ENCODE results near the gene DPP10.
"Not testable (repeated sequence)": the region's sequence is repeated elsewhere in the genome, so short reads cannot be mapped to it uniquely, and the experiment has no call there.

The DPP10 gene

DNA sequence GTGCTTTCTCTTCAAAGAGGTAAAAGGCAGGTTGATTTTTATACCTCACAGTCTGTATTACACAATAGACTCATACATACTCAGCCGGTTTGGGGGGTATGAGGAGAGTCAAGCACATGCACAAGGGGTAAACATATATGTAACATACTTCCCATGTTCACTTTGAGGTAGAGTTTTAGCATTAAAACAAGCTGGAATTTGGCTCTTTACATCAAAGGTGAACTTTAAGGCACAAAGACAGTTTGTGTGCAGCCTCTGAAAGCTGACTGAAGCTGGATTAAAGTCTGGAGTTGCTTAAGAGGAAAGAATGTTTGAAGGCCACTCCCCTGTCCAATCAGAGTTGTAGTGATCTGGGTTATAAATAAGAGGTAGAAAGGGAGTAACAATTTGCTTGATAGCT is 282.0 kb downstream of the DPP10 start:
- DNase-seq (ENCODE audit: low read depth), result no peak

DNA sequence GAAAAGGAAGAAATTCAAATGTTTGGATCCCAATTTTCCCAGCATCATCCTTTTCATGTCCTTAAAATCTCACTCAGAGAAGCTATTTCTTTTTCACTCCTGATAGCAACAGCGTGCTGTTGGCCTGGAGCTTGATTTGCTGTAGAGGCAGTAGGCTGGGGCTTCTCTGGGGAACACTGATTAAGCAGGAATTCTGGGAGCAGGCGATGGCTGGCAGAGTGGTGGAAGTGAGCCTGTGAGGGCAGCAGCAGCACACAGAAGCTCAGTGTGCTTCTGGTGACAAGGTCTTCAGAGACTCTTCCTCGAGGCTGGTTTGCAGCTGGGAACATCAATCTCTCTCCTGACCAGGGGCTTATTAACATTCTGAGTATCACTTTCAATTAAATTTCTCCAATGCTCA is 284.6 kb downstream of the DPP10 start:
- no peak for DNase-seq (ENCODE audit: low read depth)

DNA sequence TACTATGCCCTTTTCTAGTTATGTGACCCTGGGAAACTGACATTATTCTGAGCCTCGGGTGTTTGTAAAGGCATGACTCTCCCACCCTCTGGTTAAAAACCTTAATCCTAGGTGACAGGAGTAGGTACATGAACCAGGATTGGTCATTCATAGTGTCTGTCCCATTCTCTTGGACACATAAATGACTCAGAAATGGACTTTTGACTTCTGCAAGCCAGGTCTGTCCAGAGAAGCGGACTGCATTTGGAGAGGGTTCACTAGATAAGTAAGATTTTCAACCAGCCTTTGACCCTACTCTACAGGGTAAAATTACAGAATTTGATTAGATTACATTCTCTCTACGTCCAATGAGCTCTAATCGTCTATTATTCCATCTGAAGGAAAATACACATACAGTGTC is 285.9 kb downstream of the DPP10 start:
- DNase-seq (ENCODE audit: low read depth), result no peak

DNA sequence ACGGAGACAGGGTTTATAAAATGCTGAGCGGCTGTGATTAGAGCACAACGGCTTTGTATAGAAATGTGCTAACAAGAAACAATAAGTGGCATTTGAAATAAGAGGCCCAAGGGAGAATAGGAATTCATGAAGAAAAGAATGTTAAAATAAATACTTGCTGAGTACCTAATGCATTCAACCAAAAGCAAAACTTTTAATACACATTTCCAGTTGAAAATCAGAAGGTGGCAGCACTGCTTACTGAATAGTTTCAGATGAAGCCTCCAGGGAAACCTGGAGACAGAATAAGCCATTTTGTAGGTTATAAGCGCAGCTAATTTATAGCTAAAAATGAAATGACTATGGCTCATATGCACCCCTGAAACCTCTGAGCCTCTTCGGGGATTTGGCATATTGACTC is 286.6 kb downstream of the DPP10 start:
- DNase-seq (ENCODE audit: low read depth), result no peak

DNA sequence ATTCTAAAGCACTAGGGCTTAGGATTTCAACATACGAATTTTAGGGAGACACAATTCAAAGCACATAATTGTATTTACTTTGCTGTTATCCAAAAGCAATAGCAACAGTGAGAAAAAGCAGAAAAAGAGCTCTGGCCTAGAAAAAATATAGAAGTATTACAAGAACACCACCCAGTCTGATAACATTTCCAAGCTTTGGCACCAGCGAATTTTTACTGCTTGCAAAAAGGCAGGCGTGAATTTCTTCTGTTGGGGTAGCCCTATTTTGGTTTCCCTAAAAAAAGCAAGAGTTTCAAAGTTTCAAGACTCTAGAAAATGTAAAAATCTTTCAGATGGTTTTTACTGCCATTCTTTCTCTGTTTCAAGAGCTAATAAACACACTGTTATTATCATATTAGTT is 292.7 kb downstream of the DPP10 start:
- no peak for DNase-seq (ENCODE audit: low read depth)

DNA sequence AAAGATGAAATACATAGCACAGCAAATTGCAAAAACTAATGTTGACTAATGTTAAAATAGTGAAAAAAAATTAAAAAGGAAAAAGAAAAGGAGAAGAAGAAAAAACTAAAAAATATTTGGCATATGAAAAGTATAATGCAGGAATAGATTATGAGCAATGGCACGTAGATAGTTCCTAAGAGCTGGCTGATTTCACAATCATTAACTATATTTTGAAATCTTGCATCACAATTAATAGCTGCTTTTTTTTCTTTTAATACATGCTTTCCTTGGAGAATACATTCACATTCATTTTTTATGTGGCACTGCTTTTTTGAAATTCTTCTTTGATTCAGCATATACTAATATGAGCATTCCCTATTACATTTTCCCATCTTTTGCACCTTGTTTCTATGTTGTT is 299.8 kb downstream of the DPP10 start:
- DNase-seq (ENCODE audit: low read depth), result no peak

DNA sequence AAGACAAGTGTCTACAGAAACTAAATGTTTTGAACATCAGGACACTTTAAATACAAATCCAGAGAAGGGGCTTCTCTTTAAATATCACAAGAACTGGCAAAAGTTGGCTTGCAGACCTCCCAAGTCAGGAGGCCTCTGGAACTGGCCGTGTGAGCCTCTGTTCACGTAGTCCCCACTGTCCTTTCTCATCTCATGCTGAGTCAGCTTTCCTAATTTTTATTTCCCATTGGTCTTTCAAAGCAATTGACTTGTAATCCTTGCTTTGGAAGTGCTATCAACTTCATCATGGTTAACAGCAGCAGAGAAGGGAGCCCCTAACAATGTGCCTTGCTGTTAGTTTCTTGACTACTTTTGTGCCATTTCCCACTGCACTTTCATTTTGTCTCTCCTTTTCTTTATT is 303.3 kb downstream of the DPP10 start:
- no peak for DNase-seq (ENCODE audit: low read depth)

DNA sequence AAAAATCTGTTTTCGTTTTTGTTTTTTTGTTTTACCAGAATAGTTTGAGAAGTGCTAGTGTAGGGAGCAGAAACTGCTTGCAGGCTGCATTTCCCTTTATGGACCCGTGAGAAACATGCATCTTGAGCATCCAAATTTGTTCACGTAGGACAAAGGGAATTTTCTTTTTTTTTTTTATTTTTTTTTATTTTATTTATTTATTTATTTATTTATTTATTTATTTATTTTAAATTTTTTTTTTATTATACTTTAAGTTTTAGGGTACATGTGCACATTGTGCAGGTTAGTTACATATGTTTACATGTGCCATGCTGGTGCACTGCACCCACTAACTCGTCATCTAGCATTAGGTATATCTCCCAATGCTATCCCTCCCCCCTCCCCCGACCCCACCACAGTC is 305.7 kb downstream of the DPP10 start:
- not testable (repeated sequence) for DNase-seq (ENCODE audit: low read depth)

DNA sequence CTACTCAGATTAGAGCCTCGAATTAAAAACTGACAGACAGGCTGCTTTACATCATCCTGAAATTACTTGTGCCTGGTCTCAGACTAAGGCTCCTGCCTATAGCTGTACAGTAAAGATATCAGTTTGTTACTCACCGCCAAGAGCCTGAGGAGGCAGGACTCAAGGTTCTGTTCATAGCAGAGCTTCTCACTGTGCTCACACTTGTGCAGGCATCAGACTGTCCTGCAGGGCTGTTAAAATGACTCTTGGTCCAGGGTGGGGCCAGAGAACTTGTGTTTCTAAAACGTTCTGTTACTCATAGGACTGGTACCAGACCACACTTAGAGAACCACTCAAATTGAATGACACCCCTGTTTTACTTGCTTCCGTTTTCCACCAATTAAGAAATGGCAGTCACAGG is 310.0 kb downstream of the DPP10 start:
- no peak for DNase-seq (ENCODE audit: low read depth)

DNA sequence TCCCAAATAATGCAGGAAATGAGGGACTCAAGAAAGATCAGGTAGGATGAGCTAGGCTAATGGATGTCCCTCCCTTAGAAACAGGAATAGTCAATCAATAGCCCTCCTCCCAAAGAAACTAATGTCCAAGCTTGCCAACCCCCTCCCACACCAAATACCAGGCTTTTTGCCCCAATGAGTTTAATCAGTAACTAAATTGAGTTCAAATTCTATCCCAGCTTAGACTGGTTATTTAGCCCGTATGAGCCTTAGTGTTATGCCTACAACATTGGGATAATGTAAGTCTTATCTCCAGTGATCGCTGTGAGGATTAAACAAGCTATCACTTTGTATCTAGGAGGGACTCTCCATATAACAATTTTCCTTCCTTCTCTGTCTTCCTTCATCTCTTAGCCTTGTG is 310.7 kb downstream of the DPP10 start:
- DNase-seq (ENCODE audit: low read depth), result no peak

DNA sequence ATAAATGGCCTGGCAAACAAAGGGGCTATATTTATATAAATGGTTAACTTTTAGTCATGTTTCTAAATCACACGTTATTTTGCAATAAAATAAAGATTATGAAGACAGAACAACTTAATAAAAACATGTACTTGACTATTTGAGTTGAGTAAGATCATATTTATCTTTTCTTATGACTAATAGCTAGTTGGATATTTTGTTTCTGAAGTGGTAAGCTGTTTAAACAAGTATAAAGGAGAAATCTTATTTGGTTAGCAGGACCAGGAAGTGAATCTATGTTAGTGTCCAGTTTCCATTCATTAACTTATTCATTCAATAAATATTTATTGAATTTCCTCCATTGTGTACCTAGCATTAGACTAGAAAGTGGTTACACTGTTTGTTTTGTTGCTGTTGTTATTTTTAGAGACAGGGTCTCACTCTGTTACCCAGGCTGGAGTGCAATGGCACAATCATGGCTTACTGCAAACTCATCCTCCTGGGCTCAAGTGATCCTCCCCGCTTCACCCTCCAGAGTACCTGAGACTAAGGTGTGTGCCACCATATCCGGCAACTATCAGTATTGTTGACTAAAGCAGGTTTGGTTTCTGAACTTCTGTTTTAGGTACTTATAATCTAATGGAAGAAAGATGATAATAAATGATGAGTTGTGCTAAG is 312.6 kb downstream of the DPP10 start:
- DNase-seq (ENCODE audit: low read depth), result no peak

DNA sequence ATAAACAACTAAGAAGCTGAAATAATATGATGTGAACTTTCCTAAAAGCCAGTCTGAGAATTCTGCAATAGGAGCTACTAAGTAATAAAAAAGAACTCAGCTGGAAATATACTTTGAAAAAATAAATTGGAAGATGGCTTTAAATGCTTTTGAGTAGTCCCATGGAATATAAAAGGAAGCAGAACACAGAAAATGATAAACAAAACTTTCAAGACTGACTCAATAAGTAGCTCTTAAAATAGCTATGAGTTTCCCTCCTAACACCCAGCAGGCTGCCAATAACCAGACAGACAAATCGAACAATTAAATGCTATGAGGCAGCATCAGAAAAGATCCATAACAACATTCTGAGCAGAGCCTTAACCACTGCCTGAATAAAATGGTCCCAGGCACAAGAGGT is 319.9 kb downstream of the DPP10 start:
- DNase-seq (ENCODE audit: low read depth), result no peak

DNA sequence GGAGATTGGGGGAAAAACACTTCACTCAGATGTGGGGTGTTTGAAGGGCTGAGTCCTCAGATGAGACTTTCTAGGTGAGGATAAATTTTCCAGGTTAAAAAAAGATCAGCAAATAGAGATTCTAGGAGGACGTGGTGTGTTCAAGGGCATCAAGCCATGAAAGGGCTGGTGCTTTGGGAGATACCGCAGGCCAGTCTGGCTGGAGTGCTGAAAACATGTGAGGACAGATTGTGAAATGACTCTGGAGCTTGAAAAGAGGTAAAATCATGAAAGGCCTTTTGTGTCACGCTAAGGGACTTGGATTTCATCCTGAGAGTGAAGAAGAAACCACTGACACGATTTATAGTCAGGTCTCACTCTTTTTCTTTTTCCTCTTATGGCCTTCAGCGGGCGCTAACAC is 320.5 kb downstream of the DPP10 start:
- DNase-seq (ENCODE audit: low read depth), result no peak

DNA sequence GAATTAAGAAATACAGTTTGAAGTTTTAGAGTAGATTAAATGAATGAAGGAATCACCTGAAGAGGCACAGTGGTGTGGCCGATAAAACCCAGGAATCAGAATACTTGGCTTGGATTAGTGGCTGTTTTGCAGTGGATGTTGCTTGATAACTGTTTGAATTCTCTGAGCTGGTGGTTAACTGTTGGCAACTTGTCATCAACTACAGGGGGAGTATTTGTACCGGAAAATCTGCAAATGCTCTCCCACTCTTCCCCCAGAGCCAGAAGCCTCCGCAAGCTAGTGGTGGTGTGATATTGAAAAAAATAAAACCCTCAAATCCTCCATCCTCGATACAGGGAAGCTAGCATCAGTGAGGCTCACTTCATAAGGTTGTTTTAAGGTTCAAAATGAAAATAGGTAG is 326.7 kb downstream of the DPP10 start:
- no peak for DNase-seq (ENCODE audit: low read depth)

DNA sequence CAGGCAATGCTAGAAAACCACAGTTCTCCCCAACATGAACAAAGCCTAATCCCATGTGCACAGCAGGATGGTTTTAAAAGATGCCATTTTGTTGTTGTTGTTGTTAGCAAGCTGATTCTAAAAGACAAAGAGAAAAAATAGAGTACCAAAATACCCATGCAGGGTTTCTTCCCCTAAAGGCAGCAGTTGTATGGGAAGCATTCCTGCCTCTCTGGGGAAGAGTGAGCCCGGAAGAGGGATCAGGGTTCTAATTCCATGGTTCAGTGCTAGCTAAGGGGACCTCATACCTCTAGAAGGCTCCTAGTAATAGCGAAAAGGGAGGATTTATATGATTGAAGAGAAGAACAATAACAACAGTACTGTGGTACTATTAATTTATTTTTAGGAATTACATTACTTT is 327.6 kb downstream of the DPP10 start:
- no peak for DNase-seq (ENCODE audit: low read depth)

DNA sequence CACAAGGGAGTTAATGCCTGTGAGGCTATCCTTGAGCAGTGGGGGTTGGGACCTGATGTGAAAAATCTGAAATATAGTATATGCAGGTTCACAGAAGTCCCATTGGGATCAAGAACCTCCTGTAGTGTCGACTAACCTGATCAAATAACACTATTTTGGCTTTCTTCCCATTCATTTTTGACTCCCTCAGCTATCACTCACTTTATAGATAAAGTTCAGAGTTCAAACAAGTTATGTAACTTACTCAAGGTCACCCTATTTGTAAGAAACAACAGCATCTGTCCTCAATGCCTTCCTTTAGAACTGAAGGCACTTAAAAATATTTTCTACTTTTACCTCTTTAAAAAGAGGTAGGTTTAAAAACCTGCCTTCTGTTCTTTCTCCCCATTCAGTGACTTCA is 341.6 kb downstream of the DPP10 start:
- no peak for DNase-seq (ENCODE audit: low read depth)

DNA sequence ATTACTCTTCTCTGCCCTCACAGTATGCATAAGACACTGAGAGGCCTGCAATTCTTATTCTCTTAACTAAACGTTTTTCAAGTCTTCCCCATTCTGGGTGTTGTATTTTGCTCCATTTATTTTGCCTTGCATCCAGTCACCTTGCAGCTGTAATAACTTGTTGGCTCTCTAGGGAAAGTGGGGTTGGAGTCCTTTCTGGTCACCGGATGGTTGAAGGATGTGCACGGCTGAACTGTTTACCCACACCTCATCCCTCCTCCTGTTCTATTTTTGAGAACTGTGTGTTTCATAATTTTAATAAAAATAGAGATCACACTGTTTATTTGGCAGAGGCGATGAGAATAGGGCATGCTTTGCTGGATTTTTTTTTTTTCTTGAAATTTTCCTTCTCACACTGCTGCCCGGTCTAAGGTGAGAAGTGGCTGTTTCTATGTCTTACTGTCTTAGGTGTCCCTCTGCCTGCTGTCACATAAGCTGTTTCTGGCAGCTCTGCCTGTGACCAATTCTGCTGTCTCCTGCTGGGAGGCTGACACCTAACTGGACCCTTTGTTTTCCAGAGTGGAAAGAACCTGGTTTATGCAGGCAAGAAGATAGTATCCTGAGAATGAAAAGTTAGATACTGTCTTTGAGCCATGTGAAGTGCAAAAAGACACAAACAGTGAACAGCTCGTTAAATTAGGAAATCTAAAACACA is 342.6 kb downstream of the DPP10 start:
- DNase-seq (ENCODE audit: low read depth), result no peak

DNA sequence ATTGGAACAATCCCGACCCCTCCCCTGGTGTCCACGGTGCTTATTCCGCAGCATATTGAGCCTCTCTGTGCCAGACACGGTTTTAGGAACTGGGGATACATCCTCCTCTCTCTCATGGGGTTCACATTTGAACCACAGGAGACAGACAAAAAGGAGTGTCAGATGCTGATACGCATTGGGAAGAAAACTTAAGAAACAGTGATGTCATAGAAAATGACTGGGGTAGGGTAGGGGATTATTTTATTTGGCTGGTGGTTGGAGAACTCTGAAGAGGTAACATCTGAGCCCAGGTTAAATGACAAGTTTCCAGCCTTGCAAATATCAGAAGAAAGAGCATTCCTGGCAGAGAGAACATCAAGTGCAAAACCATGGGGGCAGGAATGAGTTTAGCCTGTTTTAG is 344.5 kb downstream of the DPP10 start:
- DNase-seq (ENCODE audit: low read depth), result no peak

DNA sequence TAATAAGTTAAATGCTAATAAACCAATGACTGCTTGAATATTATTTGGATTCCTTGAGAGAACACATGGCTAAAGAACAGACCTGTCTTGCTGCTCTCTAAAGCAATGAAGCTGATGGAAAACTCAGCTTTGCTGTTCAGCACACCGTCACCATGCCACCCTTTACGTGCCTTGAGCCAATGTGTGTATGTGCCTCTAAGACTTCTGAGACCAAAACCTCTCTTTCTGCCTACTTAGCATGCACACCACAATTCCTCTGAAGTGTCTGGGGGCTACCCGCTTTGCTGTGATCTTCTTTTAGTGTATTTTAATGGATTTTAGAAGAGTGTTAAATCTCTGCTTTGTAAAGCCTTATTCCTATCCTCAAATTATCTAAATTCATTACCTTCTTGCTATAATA is 345.0 kb downstream of the DPP10 start:
- no peak for DNase-seq (ENCODE audit: low read depth)

DNA sequence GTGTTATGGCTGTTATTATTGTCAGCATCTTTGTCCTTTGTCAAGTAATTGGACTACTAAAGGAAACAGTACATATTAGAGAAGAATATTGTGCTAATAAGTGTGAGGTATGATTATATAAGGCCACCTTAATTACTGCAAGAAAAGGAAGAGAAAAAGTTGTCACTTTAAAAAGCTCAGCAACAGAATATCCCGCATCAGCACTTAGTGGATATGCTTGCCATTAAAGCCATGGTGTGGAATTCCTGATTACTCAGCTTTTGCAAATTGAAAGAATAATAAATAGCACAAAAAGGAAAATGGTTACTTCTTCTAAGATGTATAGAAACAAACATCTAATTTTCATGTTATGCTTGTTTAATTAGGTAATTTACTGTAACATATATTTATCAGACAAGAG is 347.5 kb downstream of the DPP10 start:
- DNase-seq (ENCODE audit: low read depth), result no peak

DNA sequence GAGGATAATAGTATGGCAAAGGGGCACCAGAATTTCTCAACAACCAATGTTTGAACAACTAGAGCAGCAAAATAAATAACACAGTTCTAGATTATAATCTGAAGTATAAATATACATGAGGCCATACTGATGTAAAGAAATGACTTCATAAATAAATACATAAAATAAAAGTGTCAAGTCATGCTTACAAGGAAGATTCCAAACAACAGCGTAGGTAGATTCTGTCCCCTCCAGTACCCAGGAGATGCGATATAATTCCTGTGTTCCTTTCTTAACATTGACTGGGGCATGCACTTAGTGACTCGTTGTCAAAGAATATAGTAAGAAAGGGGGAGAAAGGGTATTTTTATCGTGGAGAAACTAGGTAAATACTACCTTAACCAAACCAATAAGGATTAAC is 355.1 kb downstream of the DPP10 start:
- no peak for DNase-seq (ENCODE audit: low read depth)

DNA sequence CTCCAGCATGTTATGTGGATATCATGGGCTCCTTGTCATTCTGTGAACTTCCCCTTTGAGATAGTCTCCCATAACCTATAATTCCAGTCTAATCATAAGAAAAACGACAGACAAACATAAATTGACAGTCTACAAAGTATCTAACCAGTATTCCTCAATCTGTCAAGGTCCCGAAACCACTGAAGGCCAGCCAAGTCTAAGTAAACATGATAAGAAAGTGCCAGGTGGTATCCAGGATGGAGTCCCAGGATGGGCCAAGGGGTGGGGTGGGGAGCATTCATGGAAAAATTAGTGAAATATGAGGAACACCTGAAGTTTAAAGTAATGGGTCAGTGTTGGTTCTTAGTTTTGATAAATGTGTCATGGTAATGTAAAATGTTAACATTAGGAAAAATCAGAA is 355.5 kb downstream of the DPP10 start:
- no peak for DNase-seq (ENCODE audit: low read depth)

DNA sequence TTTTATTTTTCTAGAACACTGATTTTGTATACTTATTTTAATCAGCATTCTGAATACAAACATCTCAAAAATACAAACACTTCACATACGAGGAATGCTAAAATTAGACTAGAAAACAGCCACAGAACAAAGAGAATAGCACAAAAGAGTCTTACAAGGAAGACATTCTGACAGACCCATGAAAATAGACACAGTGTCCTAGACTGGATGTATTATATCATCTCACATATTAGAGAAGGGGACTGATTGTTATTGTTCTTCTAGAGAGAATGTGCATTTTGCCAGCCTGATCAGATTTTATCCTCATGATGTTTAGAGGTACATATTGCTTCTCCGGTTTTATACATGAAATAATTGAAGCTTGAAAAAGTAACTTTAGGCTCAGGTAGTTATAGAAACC is 357.9 kb downstream of the DPP10 start:
- DNase-seq (ENCODE audit: low read depth), result no peak

DNA sequence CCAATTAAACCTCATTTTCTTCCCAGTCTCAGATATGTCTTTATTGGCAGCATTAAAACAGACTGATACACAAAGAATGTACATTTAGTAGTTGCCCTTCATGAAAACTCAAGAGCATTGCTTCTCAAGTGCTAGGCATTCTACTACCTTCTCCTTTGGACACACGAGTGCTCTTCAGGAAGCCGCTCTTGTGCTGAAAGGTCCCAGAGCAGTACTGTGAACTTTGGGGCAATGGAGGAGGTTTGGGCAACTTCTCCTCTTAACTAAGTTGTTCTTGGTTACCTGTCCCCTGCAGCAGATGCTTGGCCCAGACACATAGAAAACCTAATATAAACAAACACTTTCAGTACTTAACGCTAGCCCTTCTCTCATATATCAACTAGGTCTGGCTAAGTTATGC is 362.8 kb downstream of the DPP10 start:
- DNase-seq (ENCODE audit: low read depth), result no peak

Measured in activated T-cell treated with anti-CD3 and anti-CD28 coated beads for 48 hours (primary cell).